A673 (cell line): Measurements from ENCODE around the gene CLASP2.

Experiments
- CTCF ChIP-seq: fragments of 300-800, 200-600 bp; sonication (generic); conservative IDR thresholded peaks from 2 replicates; pipeline ENCODE4 v1.5.1; 2017; ENCODE audit warnings: low read depth, mild to moderate bottlenecking, antibody characterized with exemption, low read length, moderate library complexity, mixed read lengths
- EZH2 ChIP-seq: fragments of 200-600 bp; sonication (generic); IDR thresholded peaks from 2 replicates; pipeline ENCODE4 v1.6.1; 2017; ENCODE audit warnings: borderline replicate concordance, low read depth, mild to moderate bottlenecking, mixed read lengths, antibody characterized with exemption, low read length; ENCODE audit not compliant: poor library complexity, severe bottlenecking

GRCh38 chr3:33629219-33629618, 88.8 kb downstream of the CLASP2 start:
- TF ChIP-seq EZH2 (no peak), CTCF (no peak)
